ENCODE data around the gene NTM. TPM values are rescaled to one million over a fixed set of nuclear protein-coding genes. Genes with fewer than 3 reads are reported as not detected.
A peak's percentile ranks its signal among the peaks of the same experiment; 100 is the strongest.

The NTM gene
- total RNA-seq, 8 experiments from 2014 or later: 0.80 to 169 (median 18.6) TPM

DNA sequence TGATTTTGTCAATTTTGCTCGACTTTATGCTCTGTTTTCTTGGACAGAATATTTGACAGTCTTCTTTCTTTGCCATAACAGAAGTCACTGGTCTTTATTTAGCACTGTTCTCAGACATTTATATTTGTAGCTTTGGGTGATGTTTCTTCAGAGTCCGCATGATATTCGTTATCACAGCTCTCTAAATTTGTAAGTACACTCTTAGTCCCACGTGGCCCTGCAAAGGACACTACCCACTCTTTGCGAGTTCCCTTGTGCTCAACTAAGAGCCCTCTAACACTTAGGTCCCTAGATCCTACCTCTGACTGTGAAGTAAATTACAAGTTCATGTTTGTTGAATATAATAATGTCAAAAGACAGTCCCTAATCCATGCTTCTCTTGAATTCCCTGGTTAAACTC lies 651.9 kb downstream of the NTM start:
- H3K4me1 ChIP-seq (replicated peaks in 1 of 2): peaks cover 5 to 11% of the 10 kb centered on the region in 2 donors
- in situ Hi-C loops (cut with MboI; ENCODE audit: low pct_unique_long_range_greater_than_20kb in 2 of 9, low sequenced_read_pairs in 9 of 9, unreplicated experiment in 9 of 9): no loop called here
- WGBS, 10 experiments: 17 to 96% (median 80%) methylated on average over 1 to 5 of the region's 5 CpGs; no CpG with 5 or more reads in 1 of the 10 experiments
- H3K4me3 ChIP-seq: no peak overlapping the region
- ATAC-seq (replicated peaks in 6 of 8): no peak
- no peak overlapping the region for H3K27ac ChIP-seq

GRCh38 chr11:132022733-132023478 lies 652.5 kb downstream of the NTM start:
- Histone ChIP-seq H3K4me1 (replicated peaks in 1 of 2) (peaks cover 5 to 11% of the 10 kb centered on the region in 2 donors), H3K4me3 (no peak overlapping the region), H3K27ac (no peak overlapping the region)
- in situ Hi-C loops (cut with MboI; ENCODE audit: low pct_unique_long_range_greater_than_20kb in 2 of 9, low sequenced_read_pairs in 9 of 9, unreplicated experiment in 9 of 9): no loop called here
- WGBS, 10 experiments: 0 to 100% (median 40%) methylated on average over 1 to 6 of the region's 6 CpGs; no CpG with 5 or more reads in 1 of the 10 experiments
- peak in 1 of 8 experiments; percentile 41 for ATAC-seq (replicated peaks in 6 of 8)

DNA sequence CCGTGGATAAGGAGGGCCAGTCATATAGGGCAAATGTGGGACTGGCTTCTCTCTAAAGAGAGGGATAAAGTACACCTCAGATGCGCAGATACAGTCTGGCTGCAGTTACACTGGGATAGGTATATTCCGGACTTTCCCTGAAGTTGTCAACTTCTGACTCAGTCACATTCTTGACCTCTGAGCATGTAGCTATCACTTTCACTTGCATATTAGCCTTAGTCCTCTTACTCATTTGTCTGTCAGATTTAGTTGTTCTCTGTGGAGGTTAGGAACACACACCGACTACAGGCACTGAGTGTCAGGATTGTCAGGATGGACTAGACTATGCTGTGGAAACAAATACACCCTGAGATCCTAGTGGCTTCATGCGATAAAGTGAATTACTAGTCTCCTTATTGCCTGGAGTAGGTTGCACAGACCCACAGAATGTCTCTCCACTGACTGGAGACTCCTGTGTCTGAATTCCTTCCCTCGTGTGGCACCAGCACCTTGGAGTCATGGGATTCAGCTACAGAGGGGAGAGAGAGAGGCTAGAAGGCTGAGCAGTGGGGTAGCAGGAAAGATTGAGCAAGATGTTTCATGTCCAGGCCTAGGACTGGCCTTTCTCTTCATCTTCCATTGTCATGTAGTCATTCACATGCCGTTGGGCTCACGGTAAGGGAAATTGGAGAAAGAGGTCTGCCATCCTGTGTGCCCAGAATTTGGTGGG lies 654.3 kb downstream of the NTM start:
- Histone ChIP-seq H3K27ac (no peak overlapping the region), H3K4me1 (replicated peaks in 1 of 2) (peaks cover 5 to 13% of the 10 kb centered on the region in 2 donors), H3K4me3 (no peak overlapping the region)
- 11 to 96% (median 70%) methylated on average over 1 to 7 of the region's 8 CpGs for WGBS, 10 experiments
- peak in 2 of 8 experiments; percentile 63 to 91 for ATAC-seq (replicated peaks in 6 of 8)
- in situ Hi-C loops (cut with MboI; ENCODE audit: low pct_unique_long_range_greater_than_20kb in 2 of 9, low sequenced_read_pairs in 9 of 9, unreplicated experiment in 9 of 9): no loop called here

- in situ Hi-C loops (cut with MboI; ENCODE audit: low pct_unique_long_range_greater_than_20kb in 2 of 9, low sequenced_read_pairs in 9 of 9, unreplicated experiment in 9 of 9): no loop called here
- 40 to 100% (median 88%) methylated on average over 1 to 3 of the region's 3 CpGs; no CpG with 5 or more reads in 1 of the 10 experiments for WGBS, 10 experiments
- ATAC-seq (replicated peaks in 6 of 8): no peak
- H3K27ac ChIP-seq: no peak overlapping the region
- peaks cover 5 to 13% of the 10 kb centered on the region in 2 donors for H3K4me1 ChIP-seq (replicated peaks in 1 of 2)
- no peak overlapping the region for H3K4me3 ChIP-seq
Measured at GRCh38 chr11:132026746-132027145, 656.3 kb downstream of the NTM start.

DNA sequence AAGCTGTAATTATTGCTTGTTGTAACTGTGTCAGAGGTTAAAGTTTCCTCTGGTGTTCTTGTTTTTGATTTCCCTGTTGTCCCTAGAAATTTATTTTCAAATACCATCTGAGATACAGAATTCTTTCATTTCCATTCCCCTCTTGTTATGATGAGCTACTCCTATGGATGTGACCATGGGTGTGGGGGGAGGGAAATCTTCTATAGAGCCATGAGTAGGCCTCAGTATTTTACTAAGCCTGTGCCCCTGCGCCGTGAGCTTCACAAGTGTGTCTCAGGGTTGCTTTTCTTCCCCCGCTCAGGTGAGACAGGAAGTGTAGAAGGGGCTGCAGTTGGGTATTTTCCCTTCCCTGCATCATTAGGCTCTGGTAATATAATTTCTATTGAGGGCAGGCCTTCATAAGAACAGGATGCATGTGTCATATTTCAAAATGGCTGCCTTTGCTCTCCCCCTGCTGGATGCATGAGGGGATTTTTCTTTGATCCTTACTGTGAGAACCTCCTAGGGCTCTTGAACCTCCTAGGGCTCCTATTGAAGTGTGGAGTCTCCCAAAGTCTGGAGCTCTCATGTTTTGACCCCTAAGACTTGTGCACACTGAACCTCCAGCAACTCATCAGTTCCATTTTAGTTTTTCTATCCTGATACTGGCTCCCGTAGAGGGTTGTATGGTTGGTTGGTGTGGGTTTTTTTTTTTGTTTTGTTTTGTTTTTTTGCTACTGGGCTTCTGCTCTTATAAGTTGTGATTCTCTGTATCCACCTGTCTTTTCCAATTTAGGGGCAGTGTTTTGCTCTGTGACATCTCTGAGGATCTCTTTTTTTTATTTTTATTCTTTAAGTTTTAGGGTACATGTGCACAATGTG lies 658.2 kb downstream of the NTM start:
- in situ Hi-C loops (cut with MboI; ENCODE audit: low pct_unique_long_range_greater_than_20kb in 2 of 9, low sequenced_read_pairs in 9 of 9, unreplicated experiment in 9 of 9): no loop called here
- ATAC-seq (replicated peaks in 6 of 8): peak; percentile 44 to 78 (median 64)
- 83 to 100% (median 95%) methylated on average over 1 to 4 of the region's 4 CpGs; no CpG with 5 or more reads in 1 of the 10 experiments for WGBS, 10 experiments

GRCh38 chr11:132030896-132031295 lies 660.5 kb downstream of the NTM start:
- in situ Hi-C loops (cut with MboI; ENCODE audit: low pct_unique_long_range_greater_than_20kb in 2 of 9, low sequenced_read_pairs in 9 of 9, unreplicated experiment in 9 of 9): no loop called here
- no peak overlapping the region for H3K4me3 ChIP-seq
- WGBS, 10 experiments: 0 to 93% (median 83%) methylated on average over 1 to 3 of the region's 3 CpGs; no CpG with 5 or more reads in 5 of the 10 experiments
- no peak overlapping the region for H3K27ac ChIP-seq
- peak in 1 of 8 experiments; percentile 32 for ATAC-seq (replicated peaks in 6 of 8)
- H3K4me1 ChIP-seq (replicated peaks in 1 of 2): peaks cover 13 to 21% of the 10 kb centered on the region in 2 donors

More for the DNA sequence above, 658.2 kb downstream of the NTM start:
- Histone ChIP-seq H3K27ac (no peak overlapping the region), H3K4me3 (no peak overlapping the region), H3K4me1 (replicated peaks in 1 of 2) (peaks cover 9 to 13% of the 10 kb centered on the region in 2 donors)

- ATAC-seq (replicated peaks in 6 of 8): peak in 2 of 8 experiments; percentile 19 to 30
- 20 to 100% (median 83%) methylated on average over 1 to 2 of the region's 2 CpGs; no CpG with 5 or more reads in 2 of the 10 experiments for WGBS, 10 experiments
- Histone ChIP-seq H3K4me3 (no peak overlapping the region), H3K4me1 (replicated peaks in 1 of 2) (peaks cover 3 to 24% of the 10 kb centered on the region in 2 donors), H3K27ac (no peak overlapping the region)
- in situ Hi-C loops (cut with MboI; ENCODE audit: low pct_unique_long_range_greater_than_20kb in 2 of 9, low sequenced_read_pairs in 9 of 9, unreplicated experiment in 9 of 9): no loop called here
Measured at GRCh38 chr11:132032555-132032954, 662.1 kb downstream of the NTM start.

DNA sequence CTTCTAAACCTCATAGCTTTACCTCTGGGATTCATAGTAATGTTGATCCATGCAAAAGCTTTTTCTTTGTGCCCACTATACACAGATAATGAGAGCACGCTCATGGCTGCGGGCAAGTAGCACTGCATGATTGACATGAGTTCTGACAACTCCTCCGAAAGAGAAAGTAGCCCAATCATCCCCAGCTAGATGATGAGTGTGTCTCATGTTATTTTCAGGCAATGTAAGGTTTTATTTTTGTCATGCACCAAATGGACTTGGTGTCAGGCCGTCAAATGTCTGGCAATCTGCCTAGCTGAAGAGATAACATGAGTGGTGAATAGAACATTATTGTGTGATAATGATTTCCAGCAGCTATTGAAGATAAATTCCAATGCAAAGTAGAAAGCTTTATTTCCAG lies 662.6 kb downstream of the NTM start:
- in situ Hi-C loops (cut with MboI; ENCODE audit: low pct_unique_long_range_greater_than_20kb in 2 of 9, low sequenced_read_pairs in 9 of 9, unreplicated experiment in 9 of 9): no loop called here
- Histone ChIP-seq H3K4me1 (replicated peaks in 1 of 2) (peaks cover 3 to 24% of the 10 kb centered on the region in 2 donors), H3K4me3 (no peak overlapping the region), H3K27ac (no peak overlapping the region)
- no peak for ATAC-seq (replicated peaks in 6 of 8)
- WGBS, 10 experiments: 53 to 100% (median 95%) methylated on average over 1 to 4 of the region's 4 CpGs

DNA sequence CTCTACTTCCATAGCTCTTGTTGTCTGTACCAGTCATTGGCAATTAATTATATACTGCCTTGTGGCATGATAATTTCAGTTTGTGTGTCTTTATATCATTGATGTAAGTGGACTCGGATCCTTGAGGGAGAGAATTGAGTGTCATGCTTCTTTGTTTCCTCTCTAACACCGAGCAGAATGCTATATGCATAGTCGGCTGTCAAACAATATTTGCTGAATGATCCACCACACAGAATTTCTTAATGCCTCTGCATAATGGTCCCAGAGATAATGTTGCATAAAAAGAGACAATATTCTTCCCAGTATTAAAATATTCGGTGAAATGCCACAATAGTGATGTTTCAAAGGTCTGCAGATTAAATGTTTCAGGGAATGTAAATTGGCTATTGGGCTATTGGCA lies 664.8 kb downstream of the NTM start:
- Histone ChIP-seq H3K4me3 (no peak overlapping the region), H3K27ac (no peak overlapping the region), H3K4me1 (replicated peaks in 1 of 2) (peaks cover 0 to 24% of the 10 kb centered on the region in 2 donors)
- ATAC-seq (replicated peaks in 6 of 8): peak in 1 of 8 experiments; percentile 49
- 53 to 100% (median 83%) methylated on average over 1 to 4 of the region's 4 CpGs; no CpG with 5 or more reads in 1 of the 10 experiments for WGBS, 10 experiments
- in situ Hi-C loops (cut with MboI; ENCODE audit: low pct_unique_long_range_greater_than_20kb in 2 of 9, low sequenced_read_pairs in 9 of 9, unreplicated experiment in 9 of 9): no loop called here

GRCh38 chr11:132035766-132036165 lies 665.4 kb downstream of the NTM start:
- peak overlapping the region in 1 of 2 donors; percentile 46 for H3K27ac ChIP-seq
- peak in 5 of 8 experiments; percentile 43 to 72 (median 51) for ATAC-seq (replicated peaks in 6 of 8)
- WGBS, 10 experiments: 60 to 100% (median 83%) methylated on average over 1 to 4 of the region's 4 CpGs; no CpG with 5 or more reads in 4 of the 10 experiments

GRCh38 chr11:132036220-132036619 lies 665.8 kb downstream of the NTM start:
- in situ Hi-C loops (cut with MboI; ENCODE audit: low pct_unique_long_range_greater_than_20kb in 2 of 9, low sequenced_read_pairs in 9 of 9, unreplicated experiment in 9 of 9): no loop called here
- WGBS, 10 experiments: 0 to 100% (median 74%) methylated on average over 1 to 2 of the region's 2 CpGs; no CpG with 5 or more reads in 4 of the 10 experiments
- no peak overlapping the region for H3K4me3 ChIP-seq
- H3K27ac ChIP-seq: no peak overlapping the region
- peaks cover 0 to 24% of the 10 kb centered on the region in 2 donors for H3K4me1 ChIP-seq (replicated peaks in 1 of 2)
- peak in 1 of 8 experiments; percentile 69 for ATAC-seq (replicated peaks in 6 of 8)

More at GRCh38 chr11:132035766-132036165, 665.4 kb downstream of the NTM start:
- in situ Hi-C loops (cut with MboI; ENCODE audit: low pct_unique_long_range_greater_than_20kb in 2 of 9, low sequenced_read_pairs in 9 of 9, unreplicated experiment in 9 of 9): no loop called here
- Histone ChIP-seq H3K4me1 (replicated peaks in 1 of 2) (peaks cover 0 to 24% of the 10 kb centered on the region in 2 donors), H3K4me3 (no peak overlapping the region)

GRCh38 chr11:132036746-132037466 lies 666.5 kb downstream of the NTM start:
- Histone ChIP-seq H3K27ac (no peak overlapping the region), H3K4me1 (replicated peaks in 1 of 2) (peaks cover 0 to 24% of the 10 kb centered on the region in 2 donors), H3K4me3 (no peak overlapping the region)
- 0 to 100% (median 83%) methylated on average over 1 to 3 of the region's 4 CpGs; no CpG with 5 or more reads in 2 of the 10 experiments for WGBS, 10 experiments
- in situ Hi-C loops (cut with MboI; ENCODE audit: low pct_unique_long_range_greater_than_20kb in 2 of 9, low sequenced_read_pairs in 9 of 9, unreplicated experiment in 9 of 9): no loop called here
- ATAC-seq (replicated peaks in 6 of 8): no peak
